OCI-LY1 (cell line): ENCODE measurements around the gene CHID1.

Experiments
- EZH2 ChIP-seq: fragments of 200-600 bp; sonication (generic), shearing (Covaris generic); IDR thresholded peaks from 2 replicates; pipeline ENCODE4 v1.8.0; 2017; ENCODE audit warnings: borderline replicate concordance, mixed run types, mild to moderate bottlenecking, antibody characterized with exemption, low read length, moderate library complexity, mixed read lengths
- TF ChIP-seq, protein P1 (sequence below): fragments of 200-600 bp; sonication (generic), shearing (Covaris generic); IDR thresholded peaks from 2 replicates; pipeline ENCODE4 v1.5.1; 2017; ENCODE audit warnings: mild to moderate bottlenecking, antibody characterized with exemption, low read length, moderate library complexity, mixed read lengths

DNA sequence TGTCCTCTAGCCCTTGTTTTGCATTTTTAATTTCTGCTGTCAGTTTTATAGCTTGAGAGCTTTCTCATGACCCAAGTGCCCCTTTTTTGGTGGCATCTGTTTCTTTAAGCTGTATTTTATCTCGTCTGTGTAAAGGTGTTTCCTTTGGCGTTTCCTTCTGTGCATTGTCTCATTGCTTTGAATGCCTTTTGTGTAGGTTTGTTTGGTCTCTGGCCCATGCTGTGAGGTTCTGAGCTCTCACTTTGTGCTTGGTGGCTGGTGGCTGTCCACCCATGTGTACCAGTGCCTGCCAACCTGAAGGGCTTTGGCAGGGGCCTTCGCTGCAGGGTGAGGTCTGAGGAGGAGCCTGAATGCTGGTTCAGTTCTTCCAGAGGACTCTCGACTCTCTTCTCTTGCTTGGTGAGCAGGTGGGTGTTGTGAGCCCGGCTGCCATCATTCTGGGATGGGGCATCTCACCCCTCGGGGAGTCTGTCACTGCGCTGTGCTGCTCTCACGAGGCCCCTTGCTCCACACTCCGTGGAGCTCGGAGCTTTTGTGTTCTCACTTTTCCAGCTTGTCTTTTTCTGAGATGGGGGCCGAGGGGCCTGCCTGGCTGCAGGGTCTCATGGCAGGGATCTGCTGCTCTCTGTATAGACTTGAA lies 30.0 kb upstream of the CHID1 start:
- TF ChIP-seq, protein P1, sequence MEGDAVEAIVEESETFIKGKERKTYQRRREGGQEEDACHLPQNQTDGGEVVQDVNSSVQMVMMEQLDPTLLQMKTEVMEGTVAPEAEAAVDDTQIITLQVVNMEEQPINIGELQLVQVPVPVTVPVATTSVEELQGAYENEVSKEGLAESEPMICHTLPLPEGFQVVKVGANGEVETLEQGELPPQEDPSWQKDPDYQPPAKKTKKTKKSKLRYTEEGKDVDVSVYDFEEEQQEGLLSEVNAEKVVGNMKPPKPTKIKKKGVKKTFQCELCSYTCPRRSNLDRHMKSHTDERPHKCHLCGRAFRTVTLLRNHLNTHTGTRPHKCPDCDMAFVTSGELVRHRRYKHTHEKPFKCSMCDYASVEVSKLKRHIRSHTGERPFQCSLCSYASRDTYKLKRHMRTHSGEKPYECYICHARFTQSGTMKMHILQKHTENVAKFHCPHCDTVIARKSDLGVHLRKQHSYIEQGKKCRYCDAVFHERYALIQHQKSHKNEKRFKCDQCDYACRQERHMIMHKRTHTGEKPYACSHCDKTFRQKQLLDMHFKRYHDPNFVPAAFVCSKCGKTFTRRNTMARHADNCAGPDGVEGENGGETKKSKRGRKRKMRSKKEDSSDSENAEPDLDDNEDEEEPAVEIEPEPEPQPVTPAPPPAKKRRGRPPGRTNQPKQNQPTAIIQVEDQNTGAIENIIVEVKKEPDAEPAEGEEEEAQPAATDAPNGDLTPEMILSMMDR = no peak
- no peak for TF ChIP-seq EZH2
